ENCODE data around the gene TTLL10. TPM values are rescaled to one million over a fixed set of nuclear protein-coding genes. Genes with fewer than 3 reads are reported as not detected.

Gene TTLL10
- polyA plus RNA-seq, 1 experiment = not detected

DNA sequence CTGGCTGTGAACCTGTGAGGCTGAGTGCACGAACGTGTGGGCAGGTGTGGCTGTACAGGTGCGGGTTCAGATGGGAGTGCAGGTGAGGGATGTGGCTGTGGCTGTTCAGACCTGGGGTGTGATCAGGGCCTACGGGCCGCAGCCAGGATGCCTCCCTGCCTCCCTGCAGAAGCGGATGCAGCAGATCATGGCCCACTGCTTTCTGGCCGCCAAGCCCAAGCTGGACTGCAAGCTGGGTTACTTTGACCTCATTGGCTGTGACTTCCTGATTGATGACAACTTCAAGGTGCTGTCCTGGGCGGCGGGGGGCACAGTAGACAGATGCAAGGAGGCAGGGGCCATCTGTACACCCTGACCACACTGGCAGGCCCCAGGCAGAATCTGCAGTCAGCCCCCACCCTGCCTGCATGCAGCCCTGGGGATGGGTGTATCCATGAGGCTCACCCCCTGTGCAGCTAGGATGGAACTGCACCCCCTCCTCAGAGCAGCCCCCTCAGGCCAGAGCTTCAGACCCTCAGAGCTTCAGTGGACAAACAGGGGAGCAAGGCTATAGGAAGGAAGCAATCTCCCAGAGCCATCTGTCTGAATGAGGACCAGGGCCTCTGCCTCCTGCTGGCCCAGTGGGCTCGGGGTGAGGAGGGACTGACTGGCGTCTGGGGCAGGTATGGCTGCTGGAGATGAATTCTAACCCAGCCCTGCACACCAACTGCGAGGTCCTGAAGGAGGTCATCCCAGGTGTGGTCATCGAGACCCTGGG, 22.9 kb downstream of the TTLL10 start:
- H3K27me3 ChIP-seq (ENCODE audit: control insufficient read depth, insufficient read depth, low read length) = no peaks in the 10 kb centered on the region
- POLR2A ChIA-PET = no interaction called here
- TF ChIP-seq, protein P1, sequence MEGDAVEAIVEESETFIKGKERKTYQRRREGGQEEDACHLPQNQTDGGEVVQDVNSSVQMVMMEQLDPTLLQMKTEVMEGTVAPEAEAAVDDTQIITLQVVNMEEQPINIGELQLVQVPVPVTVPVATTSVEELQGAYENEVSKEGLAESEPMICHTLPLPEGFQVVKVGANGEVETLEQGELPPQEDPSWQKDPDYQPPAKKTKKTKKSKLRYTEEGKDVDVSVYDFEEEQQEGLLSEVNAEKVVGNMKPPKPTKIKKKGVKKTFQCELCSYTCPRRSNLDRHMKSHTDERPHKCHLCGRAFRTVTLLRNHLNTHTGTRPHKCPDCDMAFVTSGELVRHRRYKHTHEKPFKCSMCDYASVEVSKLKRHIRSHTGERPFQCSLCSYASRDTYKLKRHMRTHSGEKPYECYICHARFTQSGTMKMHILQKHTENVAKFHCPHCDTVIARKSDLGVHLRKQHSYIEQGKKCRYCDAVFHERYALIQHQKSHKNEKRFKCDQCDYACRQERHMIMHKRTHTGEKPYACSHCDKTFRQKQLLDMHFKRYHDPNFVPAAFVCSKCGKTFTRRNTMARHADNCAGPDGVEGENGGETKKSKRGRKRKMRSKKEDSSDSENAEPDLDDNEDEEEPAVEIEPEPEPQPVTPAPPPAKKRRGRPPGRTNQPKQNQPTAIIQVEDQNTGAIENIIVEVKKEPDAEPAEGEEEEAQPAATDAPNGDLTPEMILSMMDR (IDR thresholded peaks at IDR 0.05; ENCODE audit: low read depth, low read length) = no peak
- H3K4me3 ChIP-seq (ENCODE audit: low read depth, low read length) = no peak overlapping the region
- no peak for DNase-seq (ENCODE audit: low read depth, low spot score)
- no peak overlapping the region for H3K27ac ChIP-seq (ENCODE audit: low read depth, low read length)
- H3K9me3 ChIP-seq (ENCODE audit: control insufficient read depth, insufficient read depth, low read length) = peaks cover 13% of the 10 kb centered on the region
- CTCF ChIA-PET = no interaction called here

DNA sequence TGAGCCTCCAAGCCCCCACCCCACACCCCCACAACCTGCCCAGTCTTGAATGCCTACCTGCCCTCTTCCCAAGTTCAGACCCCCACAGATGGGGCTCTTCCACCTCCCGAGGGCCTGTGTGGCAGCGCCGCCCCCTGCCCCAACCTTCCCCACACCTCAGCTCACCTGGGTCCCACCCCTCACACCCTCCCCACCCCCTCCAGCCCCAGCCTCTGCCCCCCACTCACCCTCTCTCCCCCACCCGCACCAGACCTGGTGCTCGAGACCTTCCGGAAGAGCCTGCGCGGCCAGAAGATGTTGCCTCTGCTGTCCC, 23.5 kb downstream of the TTLL10 start:
- Histone ChIP-seq H3K27me3 (ENCODE audit: control insufficient read depth, insufficient read depth, low read length) (no peaks in the 10 kb centered on the region), H3K4me3 (ENCODE audit: low read depth, low read length) (no peak overlapping the region), H3K27ac (ENCODE audit: low read depth, low read length) (no peak overlapping the region), H3K9me3 (ENCODE audit: control insufficient read depth, insufficient read depth, low read length) (peaks cover 9% of the 10 kb centered on the region)
- ChIA-PET CTCF (no interaction called here), POLR2A (no interaction called here)
- TF ChIP-seq, protein P1 (IDR thresholded peaks at IDR 0.05; ENCODE audit: low read depth, low read length) = no peak
- no peak for DNase-seq (ENCODE audit: low read depth, low spot score)

DNA sequence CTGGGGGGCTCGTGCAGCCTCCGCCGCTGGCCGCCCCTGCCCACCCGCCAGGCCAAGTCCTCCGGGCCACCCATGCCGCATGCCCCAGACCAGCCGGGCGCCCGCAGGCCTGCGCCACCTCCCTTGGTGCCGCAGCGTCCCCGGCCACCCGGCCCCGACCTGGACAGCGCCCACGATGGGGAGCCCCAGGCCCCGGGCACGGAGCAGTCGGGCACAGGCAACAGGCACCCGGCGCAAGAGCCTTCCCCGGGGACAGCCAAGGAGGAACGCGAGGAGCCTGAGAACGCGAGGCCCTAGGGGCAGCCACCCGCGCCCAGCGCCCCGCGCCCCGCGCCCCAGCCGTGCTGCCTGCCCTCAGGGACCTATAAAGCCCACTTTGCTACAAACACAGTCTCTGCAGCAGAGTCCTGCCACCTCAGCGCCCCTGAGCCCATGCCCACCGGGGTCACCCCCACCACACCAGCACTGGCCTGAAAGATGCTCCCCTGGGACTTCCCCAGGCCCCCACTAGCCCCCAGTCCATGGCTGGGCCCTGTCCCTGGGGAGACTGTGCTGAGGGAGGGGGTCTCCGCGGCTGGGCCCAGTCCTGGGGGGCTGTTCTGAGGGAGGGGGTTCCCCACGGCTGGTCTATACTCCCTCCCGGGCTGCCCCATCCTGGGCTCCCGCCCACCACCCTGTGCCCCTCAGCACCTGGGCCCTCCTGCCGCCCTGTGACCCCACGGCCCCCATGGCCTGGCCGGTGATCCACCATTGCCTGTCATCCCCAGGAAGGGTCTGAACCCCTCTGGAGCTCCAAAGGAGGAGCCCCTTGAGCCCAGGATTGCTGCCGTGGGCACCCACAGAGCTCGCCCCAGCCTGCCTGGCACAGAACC, 24.1 kb downstream of the TTLL10 start:
- DNase-seq (ENCODE audit: low read depth, low spot score) = no peak
- TF ChIP-seq, protein P1 (IDR thresholded peaks at IDR 0.05; ENCODE audit: low read depth, low read length) = no peak
- H3K27ac ChIP-seq (ENCODE audit: low read depth, low read length) = no peak overlapping the region
- ChIA-PET POLR2A (no interaction called here), CTCF (no interaction called here)
- no peaks in the 10 kb centered on the region for H3K27me3 ChIP-seq (ENCODE audit: control insufficient read depth, insufficient read depth, low read length)
- H3K9me3 ChIP-seq (ENCODE audit: control insufficient read depth, insufficient read depth, low read length) = peaks cover 9% of the 10 kb centered on the region
- H3K4me3 ChIP-seq (ENCODE audit: low read depth, low read length) = no peak overlapping the region

DNA sequence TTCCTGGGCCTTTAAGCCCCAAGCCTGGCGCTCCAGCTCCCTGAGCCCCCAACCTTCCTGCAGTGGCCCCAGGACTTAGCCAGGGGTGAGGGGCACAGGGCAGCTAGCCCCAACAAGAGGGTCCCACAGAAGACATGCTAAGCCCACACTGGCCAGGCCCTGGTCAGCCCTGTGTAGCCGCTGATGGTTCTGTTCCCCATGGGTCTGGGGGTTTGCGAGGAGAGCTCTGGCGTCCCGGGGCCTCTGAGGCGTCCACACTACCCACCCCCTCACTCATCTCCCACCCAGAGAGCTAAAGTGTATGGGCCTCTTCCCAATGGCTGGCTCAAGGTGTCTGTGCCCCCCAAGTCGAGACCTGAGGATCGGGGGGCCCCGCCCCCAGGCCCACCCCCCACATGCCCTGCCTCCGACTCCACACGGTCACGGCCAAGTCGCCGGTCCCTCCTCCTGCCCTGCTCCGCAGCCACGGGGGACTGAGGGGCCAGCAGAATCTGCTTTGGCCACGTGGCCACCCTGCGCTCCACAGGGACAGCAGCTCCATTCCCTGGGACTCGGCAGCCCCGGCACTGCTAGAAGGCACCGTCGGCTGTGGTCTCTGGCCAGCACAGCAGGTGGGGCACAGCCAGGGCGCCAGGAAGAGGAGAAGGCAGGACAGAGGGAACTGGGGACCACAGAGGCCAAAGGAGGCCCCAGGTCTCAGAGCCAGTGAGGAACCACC, 24.9 kb downstream of the TTLL10 start:
- POLR2A ChIA-PET = no interaction called here
- CTCF ChIA-PET = no interaction called here

More for the DNA sequence above, 24.9 kb downstream of the TTLL10 start:
- DNase-seq (ENCODE audit: low read depth, low spot score) = no peak
- Histone ChIP-seq H3K9me3 (ENCODE audit: control insufficient read depth, insufficient read depth, low read length) (peaks cover 6% of the 10 kb centered on the region), H3K27ac (ENCODE audit: low read depth, low read length) (no peak overlapping the region), H3K27me3 (ENCODE audit: control insufficient read depth, insufficient read depth, low read length) (no peaks in the 10 kb centered on the region), H3K4me3 (ENCODE audit: low read depth, low read length) (no peak overlapping the region)
- TF ChIP-seq, protein P1 (IDR thresholded peaks at IDR 0.05; ENCODE audit: low read depth, low read length) = no peak
